ENCODE measurements around the gene GGA3.
A peak's percentile ranks its signal among the peaks of the same experiment; 100 is the strongest.
"Not testable (repeated sequence)": the region's sequence is repeated elsewhere in the genome, so short reads cannot be mapped to it uniquely, and the experiment has no call there.

The GGA3 gene

GRCh38 chr17:75272848-75273184 is 11.4 kb upstream of the GGA3 start:
- no peak for DNase-seq

- no peak for DNase-seq
These were observed 10.8 kb upstream of the GGA3 start for GRCh38 chr17:75271955-75272847.

DNA sequence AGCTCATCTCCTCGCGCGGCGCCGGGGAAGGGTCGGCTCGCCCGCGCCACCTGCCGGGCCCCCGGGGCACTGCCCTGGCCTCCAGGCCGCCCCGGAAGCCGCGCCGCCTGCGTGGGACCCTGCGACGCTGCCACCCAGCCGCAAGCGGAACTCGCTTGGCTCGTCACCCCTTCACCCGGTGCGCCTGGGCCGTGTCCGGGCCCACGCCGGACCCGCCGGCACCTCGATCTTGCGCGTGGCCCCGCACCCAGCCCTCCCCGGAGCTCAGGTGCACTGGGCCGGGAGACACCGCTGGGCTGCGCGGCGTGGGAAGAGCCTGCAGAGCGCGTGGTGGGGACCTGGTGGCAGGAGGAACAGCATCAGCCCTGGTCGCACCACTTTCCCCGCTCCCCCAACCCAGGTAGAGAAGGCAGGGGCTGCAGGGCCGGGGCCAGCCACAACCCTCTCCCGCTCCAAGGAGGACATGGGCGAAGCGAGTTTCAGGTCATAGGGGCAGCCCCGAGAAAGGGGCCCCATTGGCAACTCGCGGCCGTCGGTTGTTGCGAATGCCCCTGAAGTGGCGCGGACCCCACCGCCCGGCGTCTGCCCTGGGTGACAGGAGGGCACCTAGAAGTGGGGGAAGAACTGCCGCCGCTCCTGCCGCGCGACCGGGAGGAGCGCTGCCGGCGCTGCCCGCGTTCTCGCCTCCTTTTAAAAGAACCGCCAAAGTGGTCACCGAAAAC is 10.0 kb upstream of the GGA3 start:
- peak; percentile 63 for DNase-seq

GRCh38 chr17:75270966-75271232 is 9.5 kb upstream of the GGA3 start, which contains the start of gene MIF4GD:
Gene MIF4GD (minus strand): TSS chr17:75271231. CDS start chr17:75270195, 1,036 bp downstream.
- DNase-seq: no peak

DNA sequence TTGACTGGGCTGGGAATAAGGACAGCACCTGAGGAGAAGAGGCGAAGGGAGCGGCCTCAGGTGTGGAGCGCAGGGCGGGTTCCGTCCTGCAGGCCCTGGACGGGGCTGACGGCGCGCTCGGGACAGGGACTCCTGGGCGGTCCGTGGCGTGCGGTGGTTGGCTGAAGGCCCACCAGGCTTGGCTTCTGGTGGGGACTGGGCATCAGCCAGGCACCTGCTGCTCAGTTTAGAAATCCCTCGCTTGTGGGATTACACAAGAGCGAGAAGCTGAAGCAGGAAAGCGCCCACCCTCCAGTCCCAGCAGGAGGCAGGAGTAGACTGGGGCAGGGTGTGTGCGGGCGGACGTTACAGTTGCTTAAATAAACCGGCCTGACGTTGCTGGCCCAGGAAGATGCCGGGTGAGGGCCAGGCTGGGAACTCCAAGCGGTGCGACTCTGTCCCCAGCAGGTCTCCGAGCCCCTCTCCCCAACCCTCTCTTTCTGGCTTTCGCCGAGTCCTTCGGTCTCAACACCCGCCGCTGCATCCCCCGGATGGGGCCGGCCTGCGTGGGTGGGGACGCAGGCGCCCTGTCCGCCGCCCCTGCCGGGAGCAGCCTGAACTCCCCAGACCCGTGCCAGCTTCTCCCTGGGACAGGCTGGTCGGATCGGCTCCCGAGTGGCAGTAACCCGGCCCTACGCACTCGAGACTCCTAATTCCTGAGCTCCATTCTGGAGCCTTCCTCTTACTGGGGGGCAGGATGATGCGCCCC is 9.0 kb upstream of the GGA3 start:
- peak; percentile 22 for DNase-seq

DNA sequence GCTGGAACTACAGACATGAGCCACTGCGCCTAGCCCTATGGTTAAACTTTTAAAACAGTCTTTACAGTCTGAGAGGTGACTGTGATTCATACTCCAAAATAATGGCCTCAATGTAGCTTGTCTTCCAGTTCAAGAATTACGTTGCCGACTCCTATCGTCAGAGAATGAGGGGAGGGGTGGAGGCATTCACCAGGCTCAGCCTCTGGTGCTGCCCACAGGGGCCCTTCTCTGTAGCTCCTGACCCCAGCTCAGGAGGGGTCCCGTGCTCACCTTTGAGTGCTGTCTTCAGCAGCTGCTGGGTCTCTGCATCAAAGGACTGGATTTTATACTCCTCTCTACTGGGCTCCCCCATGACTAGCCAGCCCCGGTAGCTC is 8.4 kb upstream of the GGA3 start:
- no peak for DNase-seq

DNA sequence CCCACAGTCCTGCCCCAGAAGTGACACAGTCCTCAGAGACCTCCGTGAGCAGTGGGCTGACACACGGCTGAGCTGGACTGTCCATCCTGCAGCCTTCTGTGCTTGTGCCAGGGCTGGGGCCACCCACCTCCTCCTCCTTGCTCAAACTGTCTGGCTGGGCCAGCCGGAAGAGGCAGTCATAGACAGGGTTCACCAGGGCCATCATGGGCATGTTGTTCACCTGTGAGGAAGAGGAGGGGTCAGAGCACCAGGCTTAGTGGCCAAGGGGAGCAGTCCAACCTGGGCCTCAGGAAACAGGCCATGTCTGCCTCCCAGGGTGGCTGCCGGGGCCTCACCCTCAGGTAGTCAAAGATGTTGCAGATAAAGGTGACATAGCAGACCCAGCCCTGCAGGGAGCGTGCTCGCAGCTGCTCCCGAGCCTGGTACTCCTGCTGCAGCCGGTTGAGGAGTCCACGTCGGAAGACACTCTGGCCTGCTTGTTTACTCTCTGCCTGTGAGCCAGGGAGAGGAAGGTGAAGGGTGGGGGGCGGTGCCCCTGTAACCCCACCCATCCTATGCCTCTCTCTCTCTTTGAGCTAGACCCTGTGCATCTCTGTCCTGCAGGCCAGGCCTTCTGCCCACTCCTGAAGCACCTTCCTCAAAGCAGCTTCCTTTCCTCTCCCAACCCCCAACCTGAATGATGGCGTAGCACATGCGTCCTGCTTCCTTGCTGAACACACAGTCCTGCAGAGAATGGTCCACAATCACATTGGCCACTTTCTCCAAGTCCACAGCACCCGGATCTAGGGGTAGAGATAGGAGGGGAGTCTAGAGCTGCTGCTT is 6.2 kb upstream of the GGA3 start:
- DNase-seq: no peak

DNA sequence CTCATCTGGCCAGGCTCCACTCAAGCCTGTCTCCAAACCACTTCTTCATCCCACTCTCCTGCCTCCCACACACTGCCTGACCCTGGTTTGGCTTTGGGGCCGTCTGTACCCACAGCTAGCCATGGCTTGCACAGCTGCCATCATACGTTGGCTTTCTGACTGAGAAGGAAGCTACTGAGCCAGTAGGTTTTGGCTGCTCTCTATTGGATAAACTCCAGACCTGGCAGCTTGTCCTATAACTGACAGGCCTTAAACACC is 5.7 kb upstream of the GGA3 start:
- DNase-seq: no peak

DNA sequence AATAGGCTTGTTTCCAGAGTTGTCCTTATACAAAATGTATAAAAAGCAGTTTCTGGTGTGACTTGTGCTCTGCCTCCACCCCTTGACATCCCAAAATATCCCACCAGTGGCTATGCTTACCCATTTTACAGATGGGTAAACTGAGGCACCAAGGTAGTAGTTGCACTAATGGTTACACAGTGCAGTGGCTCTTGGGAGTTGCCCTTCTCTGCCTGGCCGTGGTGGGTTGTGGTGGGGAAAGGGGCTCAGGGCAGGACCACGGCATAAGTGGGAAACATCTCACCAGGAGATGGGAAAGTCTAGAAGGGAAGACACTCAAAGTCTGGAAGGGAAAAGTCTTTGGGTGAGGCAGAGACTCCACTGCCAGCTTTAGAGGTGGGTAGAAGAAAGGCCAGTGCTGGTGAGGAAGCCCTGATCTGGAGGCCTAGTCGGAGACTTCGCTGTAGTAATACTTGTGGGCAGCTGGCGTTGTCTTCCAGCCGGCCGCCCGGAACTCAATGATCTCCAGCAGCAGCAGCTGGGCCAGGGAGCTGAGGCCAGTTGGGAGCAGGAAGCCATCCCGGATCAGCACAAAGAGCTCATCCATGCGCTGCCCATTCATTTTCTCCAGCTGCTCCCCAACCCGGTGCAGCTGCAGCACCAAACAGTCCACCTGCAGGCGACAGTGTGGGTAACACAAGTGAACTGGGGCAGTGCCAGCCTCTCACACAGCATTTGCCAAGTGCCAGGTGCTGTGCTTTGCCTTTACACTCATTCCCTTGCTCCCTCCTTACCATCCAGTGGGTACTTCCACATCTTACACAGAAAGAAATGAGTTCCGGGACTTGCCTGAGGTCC is 5.1 kb upstream of the GGA3 start:
- peak; percentile 45 for DNase-seq

GRCh38 chr17:75265614-75266315 is 4.4 kb upstream of the GGA3 start:
- DNase-seq: no peak

- DNase-seq: no peak
These were observed 1.6 kb upstream of the GGA3 start for GRCh38 chr17:75263055-75263454.

GRCh38 chr17:75262112-75262606 is 753 bp upstream of the GGA3 start:
- DNase-seq: no peak

GRCh38 chr17:75260641-75261335 is 618 bp downstream of the GGA3 start:
- DNase-seq: no peak

- not testable (repeated sequence) for DNase-seq
These were observed 4.2 kb downstream of the GGA3 start for GRCh38 chr17:75257228-75257627.

DNA sequence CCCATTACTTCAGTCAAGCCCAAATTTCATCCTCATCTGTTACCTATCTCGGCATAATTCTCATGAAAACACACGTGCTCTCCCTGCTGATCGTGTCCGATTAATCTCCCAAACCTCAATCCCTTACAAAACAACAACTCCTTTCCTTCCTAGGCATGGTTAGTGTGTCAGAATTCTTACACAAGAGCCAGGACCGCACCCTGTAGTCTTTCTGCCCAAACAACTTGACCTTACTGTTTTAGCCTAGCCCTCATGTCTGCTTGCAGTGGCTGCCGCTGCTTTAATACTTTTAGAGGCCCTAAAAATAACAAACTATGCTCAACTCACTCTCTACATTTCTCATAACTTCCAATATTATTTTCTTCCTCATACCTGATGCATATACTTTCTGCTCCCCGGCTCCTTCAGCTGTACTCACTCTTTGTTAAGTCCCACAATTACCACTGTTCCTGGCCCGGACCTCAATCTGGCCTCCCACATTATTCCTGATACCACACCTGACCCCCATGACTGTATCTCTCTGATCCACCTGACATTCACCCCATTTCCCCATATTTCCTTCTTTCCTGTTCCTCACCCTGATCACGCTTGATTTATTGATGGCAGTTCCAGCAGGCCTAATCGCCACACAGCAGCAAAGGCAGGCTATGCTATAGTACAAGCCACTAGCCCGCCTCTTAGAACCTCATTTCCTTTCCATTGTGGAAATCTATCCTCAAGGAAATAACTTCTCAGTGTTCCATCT is 5.3 kb downstream of the GGA3 start:
- DNase-seq: not testable (repeated sequence)

DNA sequence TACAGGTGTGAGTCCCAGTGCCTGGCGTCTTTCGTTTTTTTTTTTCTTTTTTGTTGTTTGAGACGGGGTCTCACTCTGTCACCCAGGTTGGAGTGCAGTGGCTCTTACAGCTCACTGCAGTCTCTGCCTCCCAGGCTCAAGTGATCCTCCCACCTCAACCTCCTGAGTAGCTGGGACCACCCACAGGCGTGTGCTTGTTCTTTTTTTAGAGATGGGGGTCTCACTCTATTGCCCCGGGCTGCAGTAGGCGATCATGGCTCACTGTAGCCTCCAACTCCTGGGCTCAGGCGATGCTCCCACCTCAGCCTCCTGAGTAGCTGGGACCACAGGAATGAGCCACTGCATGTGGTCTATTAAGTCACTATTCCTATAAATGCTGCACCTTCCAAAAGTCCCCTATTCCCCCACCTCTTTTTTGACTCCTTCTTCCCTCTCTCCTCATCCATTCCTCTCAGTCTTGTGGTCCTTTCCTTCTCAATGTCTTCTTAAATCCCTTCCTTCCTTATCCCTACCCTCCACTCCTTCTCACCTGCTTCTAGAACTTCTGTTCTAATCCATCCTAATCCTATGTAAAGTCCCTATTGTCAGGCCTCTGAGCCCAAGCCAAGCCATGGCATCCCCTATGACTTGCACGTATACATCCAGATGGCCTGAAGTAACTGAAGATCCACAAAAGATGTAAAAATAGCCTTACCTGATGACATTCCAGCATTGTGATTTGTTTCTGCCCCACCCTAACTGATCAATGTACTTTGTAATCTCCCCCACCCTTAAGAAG is 9.2 kb downstream of the GGA3 start:
- no peak for DNase-seq

- DNase-seq: no peak
These were observed 11.4 kb downstream of the GGA3 start for GRCh38 chr17:75250009-75250471.

DNA sequence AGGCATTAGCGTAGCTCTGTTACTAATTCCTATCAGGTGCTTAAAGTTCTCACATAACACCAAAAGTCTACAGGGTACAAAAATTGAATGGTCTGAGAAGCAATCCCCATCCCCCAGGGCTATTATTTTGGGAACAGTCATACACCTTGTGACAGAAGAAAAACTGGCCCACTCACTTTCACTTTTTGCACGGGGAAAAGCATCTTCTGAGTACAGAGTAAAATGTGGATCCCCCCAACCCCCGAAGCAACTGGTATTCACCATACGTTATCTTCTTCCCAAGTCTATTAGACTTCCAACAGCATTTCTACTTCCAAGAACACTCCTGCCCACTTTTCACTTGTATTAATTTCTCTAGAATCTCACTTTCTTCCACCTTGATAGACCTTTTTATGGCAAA is 11.8 kb downstream of the GGA3 start:
- no peak for DNase-seq

GRCh38 chr17:75246404-75246803 is 15.0 kb downstream of the GGA3 start:
- DNase-seq: no peak

Data from NCI-H1092 (cell line).